CD4-positive, alpha-beta T cell (primary cell): ENCODE results near the gene ENTR1. TPM values are rescaled to one million over a fixed set of nuclear protein-coding genes. Genes with fewer than 3 reads are reported as not detected.

Experiments
- ATAC-seq: fragments of 200-7000 bp; cut with Tn5 transposase; one replicate; pipeline ENCODE4 v1.10.0; 2022; ENCODE audit warnings: mild to moderate bottlenecking; ENCODE audit not compliant: poor library complexity
- CTCF ChIA-PET: fragments of 350-600 bp; sonication (Branson Sonifier 250); formaldehyde crosslinking; loops from one replicate; lab custom pipeline; 2021; ENCODE audit warnings: antibody characterized with exemption, inconsistent platforms; lab: Charles Lee
- POLR2A ChIA-PET: fragments of 350-600 bp; sonication (Branson Sonifier 250); formaldehyde crosslinking; loops from one replicate; lab custom pipeline; 2021; ENCODE audit warnings: antibody characterized with exemption, inconsistent platforms; lab: Charles Lee
- DNase-seq, 14 experiments: peaks; one replicate each; pipeline ENCODE4 v3.0.0-alpha.2; 2013 to 2020; ENCODE audit warnings: mixed read lengths in 2 of 14
- H3K27ac ChIP-seq, 2 donors: one replicate each; pipeline versions ENCODE4 v1.5.1 to v1.7.0; 2013; ENCODE audit warnings: low read length in 2 of 2, low read depth in 1 of 2, mild to moderate bottlenecking in 1 of 2
- H3K27me3 ChIP-seq, 2 experiments: 1 replicate in 1 of 2; 2 replicates in 1 of 2; pipeline versions ENCODE4 v1.6.1 to v1.7.0; 2013; ENCODE audit warnings: low read length in 2 of 2, control low read depth in 1 of 2, mild to moderate bottlenecking in 1 of 2, moderate library complexity in 1 of 2; ENCODE audit not compliant: insufficient read depth in 2 of 2, control insufficient read depth in 1 of 2
- H3K36me3 ChIP-seq: one replicate; pipeline ENCODE4 v1.6.1; 2013; ENCODE audit warnings: low read length, control low read depth; ENCODE audit not compliant: insufficient read depth
- H3K4me1 ChIP-seq: one replicate; pipeline ENCODE4 v1.6.1; 2013; ENCODE audit warnings: low read length, control low read depth; ENCODE audit not compliant: insufficient read depth
- H3K4me3 ChIP-seq: one replicate; pipeline ENCODE4 v1.5.1; 2013; ENCODE audit warnings: mild to moderate bottlenecking, low read length, moderate library complexity
- H3K9me3 ChIP-seq, 2 experiments: 1 replicate in 1 of 2; 2 replicates in 1 of 2; pipeline versions ENCODE4 v1.6.1 to v1.7.0; 2013; ENCODE audit warnings: low read length in 2 of 2, mild to moderate bottlenecking in 2 of 2, control low read depth in 1 of 2, moderate library complexity in 1 of 2; ENCODE audit not compliant: control insufficient read depth in 1 of 2, insufficient read depth in 1 of 2
- H3K27ac Mint-ChIP-seq: one replicate; pipeline ENCODE4 v1.8.0; 2020; ENCODE audit warnings: mixed read lengths
- H3K27me3 Mint-ChIP-seq: one replicate; pipeline ENCODE4 v1.8.0; 2021; ENCODE audit warnings: mixed read lengths
- H3K36me3 Mint-ChIP-seq: one replicate; pipeline ENCODE4 v1.8.0; 2021; ENCODE audit warnings: low read depth, mixed read lengths
- H3K4me1 Mint-ChIP-seq: one replicate; pipeline ENCODE4 v1.8.0; 2021; ENCODE audit warnings: low read depth, mixed read lengths
- H3K4me3 Mint-ChIP-seq: one replicate; pipeline ENCODE4 v1.8.0; 2020; ENCODE audit warnings: mild to moderate bottlenecking, mixed read lengths
- H3K9me3 Mint-ChIP-seq: one replicate; pipeline ENCODE4 v1.8.0; 2020; ENCODE audit warnings: mixed read lengths
- intact Hi-C, 2 experiments: fragments of 100-400 bp; cut with DNase I in 1 of 2; cut with micrococcal nuclease in 1 of 2; formaldehyde crosslinking; loops; one replicate each; pipeline versions ENCODE4 v1.15.1 to v1.9.0; 2023 to 2025; cut with DNase I, micrococcal nuclease
- total RNA-seq, 174 experiments: library from RNA in 2 of 174; stranded (reverse) in 2 of 174; gene quantifications; one replicate each; pipeline ENCODE4 v1.2.3 and lab custom pipeline; 2021 to 2026
- TF ChIP-seq, protein P1 (sequence below): fragments of 200-600 bp; IDR thresholded peaks from one replicate; pipeline ENCODE4 v1.8.0; 2022; ENCODE audit warnings: antibody characterized with exemption, mild to moderate bottlenecking

The ENTR1 gene
- total RNA-seq, 2 experiments from 2014 or later = 37.7 to 43.2 TPM

DNA sequence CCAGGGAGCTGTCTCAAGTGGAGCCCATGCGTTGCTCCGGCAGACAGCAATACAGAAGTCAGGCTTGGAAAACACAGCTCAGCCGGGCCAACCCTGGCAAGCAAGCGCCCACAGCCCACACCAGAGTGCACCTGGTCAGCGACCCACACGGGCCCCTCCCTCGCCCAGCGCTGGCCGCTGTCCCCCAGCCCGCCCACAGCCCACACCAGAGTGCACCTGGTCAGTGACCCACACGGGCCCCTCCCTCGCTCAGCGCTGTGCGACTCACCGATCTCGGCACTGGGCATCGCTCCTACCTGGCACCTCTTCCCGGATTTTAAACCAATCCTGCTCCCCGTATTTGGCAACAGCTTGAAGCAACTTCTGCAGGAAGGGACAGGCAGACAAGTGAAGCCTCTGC is 23.2 kb downstream of the ENTR1 start:
- ChIA-PET CTCF (interaction anchor here (1.4 kb wide), 1 partner anchor 23 kb away, joined by 4 read pairs; the partner anchor contains the start of gene DNLZ), POLR2A (no interaction called here)
- Mint-ChIP-seq H3K9me3 (no peaks in the 10 kb centered on the region), H3K27ac (no peak overlapping the region), H3K4me3 (no peak overlapping the region), H3K4me1 (peaks cover 18% of the 10 kb centered on the region), H3K27me3 (no peaks in the 10 kb centered on the region), H3K36me3 (peaks cover 69% of the 10 kb centered on the region)
- no peak overlapping the region for H3K27ac ChIP-seq
- no peak overlapping the region for H3K4me3 ChIP-seq
- peaks cover 56% of the 10 kb centered on the region for H3K36me3 ChIP-seq
- H3K9me3 ChIP-seq = no peaks in the 10 kb centered on the region
- intact Hi-C loops = no loop called here
- peaks cover 22% of the 10 kb centered on the region for H3K4me1 ChIP-seq
- H3K27me3 ChIP-seq = no peaks in the 10 kb centered on the region
- ATAC-seq = no peak
- DNase-seq = no peak
- TF ChIP-seq, protein P1, sequence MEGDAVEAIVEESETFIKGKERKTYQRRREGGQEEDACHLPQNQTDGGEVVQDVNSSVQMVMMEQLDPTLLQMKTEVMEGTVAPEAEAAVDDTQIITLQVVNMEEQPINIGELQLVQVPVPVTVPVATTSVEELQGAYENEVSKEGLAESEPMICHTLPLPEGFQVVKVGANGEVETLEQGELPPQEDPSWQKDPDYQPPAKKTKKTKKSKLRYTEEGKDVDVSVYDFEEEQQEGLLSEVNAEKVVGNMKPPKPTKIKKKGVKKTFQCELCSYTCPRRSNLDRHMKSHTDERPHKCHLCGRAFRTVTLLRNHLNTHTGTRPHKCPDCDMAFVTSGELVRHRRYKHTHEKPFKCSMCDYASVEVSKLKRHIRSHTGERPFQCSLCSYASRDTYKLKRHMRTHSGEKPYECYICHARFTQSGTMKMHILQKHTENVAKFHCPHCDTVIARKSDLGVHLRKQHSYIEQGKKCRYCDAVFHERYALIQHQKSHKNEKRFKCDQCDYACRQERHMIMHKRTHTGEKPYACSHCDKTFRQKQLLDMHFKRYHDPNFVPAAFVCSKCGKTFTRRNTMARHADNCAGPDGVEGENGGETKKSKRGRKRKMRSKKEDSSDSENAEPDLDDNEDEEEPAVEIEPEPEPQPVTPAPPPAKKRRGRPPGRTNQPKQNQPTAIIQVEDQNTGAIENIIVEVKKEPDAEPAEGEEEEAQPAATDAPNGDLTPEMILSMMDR = no peak

DNA sequence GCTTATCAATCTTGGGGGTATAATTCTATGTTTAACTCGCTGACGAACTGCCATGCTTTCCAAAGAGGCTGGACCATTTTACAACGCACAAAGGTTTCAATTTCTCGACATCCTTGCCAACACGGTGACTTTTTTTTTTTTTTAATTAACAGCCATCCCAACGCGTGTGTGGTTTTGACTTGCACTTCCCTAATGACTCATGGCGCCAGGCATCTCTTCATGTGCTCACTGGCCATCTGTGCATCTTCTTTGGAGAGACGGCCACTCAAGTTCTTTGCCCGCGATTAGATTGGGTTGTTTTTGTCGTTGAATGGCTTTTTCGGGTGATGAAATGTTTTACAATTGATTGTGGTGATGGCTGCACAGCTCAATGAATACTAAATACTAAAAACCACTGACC is 24.4 kb downstream of the ENTR1 start:
- Mint-ChIP-seq H3K9me3 (no peaks in the 10 kb centered on the region), H3K36me3 (peaks cover 58% of the 10 kb centered on the region), H3K4me1 (peaks cover 18% of the 10 kb centered on the region), H3K27me3 (no peaks in the 10 kb centered on the region), H3K27ac (no peak overlapping the region), H3K4me3 (no peak overlapping the region)
- H3K9me3 ChIP-seq = no peaks in the 10 kb centered on the region
- intact Hi-C loops = no loop called here
- ATAC-seq (no peak), DNase-seq (no peak)
- no peak overlapping the region for H3K27ac ChIP-seq
- peaks cover 22% of the 10 kb centered on the region for H3K4me1 ChIP-seq
- H3K4me3 ChIP-seq = no peak overlapping the region
- H3K36me3 ChIP-seq = peaks cover 53% of the 10 kb centered on the region
- POLR2A ChIA-PET = no interaction called here
- CTCF ChIA-PET = interaction anchor here (1.4 kb wide), 1 partner anchor 22 kb away, joined by 4 read pairs; the partner anchor contains the start of gene DNLZ
- TF ChIP-seq, protein P1 = no peak
- H3K27me3 ChIP-seq = no peaks in the 10 kb centered on the region

DNA sequence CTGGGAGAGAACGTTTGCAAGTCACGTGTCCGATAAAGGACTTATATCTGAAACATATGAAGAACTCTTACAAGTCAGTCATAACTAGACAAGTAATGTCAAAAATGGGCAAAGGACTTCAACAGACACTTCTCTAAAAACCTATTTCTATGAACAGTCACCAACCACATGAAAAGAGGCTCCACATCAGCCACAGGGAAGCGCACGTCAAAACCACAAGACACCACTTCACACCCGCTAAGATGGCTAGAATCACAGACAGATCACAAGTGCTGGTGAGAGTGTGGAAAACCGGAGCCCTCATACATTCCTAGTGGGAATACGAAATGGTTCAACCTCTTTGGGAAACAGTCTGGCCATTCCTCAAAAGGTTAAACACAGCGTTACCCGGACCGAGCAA is 25.4 kb downstream of the ENTR1 start:
- Mint-ChIP-seq H3K36me3 (peaks cover 55% of the 10 kb centered on the region), H3K9me3 (no peaks in the 10 kb centered on the region), H3K27me3 (no peaks in the 10 kb centered on the region), H3K27ac (peak overlapping the region; percentile 6), H3K4me1 (peaks cover 18% of the 10 kb centered on the region), H3K4me3 (peak overlapping the region; percentile 8)
- Histone ChIP-seq H3K9me3 (no peaks in the 10 kb centered on the region), H3K4me3 (no peak overlapping the region), H3K4me1 (peaks cover 22% of the 10 kb centered on the region), H3K27me3 (no peaks in the 10 kb centered on the region), H3K36me3 (peaks cover 61% of the 10 kb centered on the region), H3K27ac (no peak overlapping the region)
- ChIA-PET POLR2A (no interaction called here), CTCF (interaction anchor here (1.1 to 1.2 kb wide), 2 partner anchors 21 to 22 kb away, joined by 3 to 4 read pairs; no protein-coding TSS in a partner anchor)
- peak in 7 of 14 experiments; percentile 16 to 71 (median 37) for DNase-seq
- ATAC-seq = peak; percentile 93
- TF ChIP-seq, protein P1 = no peak
- intact Hi-C loops = no loop called here
